ENCODE measurements around the gene CTSH.

DNA sequence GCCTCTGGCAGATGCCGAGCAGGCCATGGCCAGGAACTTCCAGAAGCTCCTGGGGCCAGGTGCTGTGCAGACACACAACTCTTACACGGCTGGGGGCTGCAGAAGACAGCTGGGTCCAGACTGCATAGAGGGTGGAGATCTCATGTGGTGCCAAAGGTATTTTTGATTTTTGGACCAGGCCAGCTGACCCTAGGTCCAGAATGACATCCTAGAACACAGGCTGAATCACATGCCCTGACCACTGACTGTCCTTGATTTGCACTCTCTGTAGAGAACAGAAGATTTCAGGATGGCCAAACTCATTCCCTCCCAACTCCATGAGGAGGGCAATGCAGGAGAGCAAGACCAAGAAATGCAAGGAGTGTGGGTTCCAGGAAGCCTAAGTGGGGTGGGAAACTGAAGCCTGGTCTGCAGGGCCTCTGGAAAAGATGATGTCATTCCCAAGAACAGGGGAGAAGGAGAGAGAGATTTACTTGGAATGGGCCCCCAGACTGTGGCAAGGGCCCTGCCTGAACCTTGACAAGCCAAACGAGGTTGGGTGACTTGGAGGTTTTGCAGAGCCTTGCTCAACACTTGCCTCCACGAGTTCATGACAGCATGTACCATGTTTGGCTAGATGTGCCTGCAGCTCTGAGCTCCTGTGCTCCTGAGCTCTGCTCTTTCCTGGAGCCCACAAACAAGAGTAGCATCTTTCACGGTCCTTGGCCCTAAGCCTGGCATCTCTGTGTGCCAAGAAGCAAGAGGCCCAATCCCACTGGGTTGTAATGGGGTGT, 38.5 kb upstream of the CTSH start:
- no peak for TF ChIP-seq POLR2A (IDR thresholded peaks at IDR 0.05)
- TF ChIP-seq, protein P1, sequence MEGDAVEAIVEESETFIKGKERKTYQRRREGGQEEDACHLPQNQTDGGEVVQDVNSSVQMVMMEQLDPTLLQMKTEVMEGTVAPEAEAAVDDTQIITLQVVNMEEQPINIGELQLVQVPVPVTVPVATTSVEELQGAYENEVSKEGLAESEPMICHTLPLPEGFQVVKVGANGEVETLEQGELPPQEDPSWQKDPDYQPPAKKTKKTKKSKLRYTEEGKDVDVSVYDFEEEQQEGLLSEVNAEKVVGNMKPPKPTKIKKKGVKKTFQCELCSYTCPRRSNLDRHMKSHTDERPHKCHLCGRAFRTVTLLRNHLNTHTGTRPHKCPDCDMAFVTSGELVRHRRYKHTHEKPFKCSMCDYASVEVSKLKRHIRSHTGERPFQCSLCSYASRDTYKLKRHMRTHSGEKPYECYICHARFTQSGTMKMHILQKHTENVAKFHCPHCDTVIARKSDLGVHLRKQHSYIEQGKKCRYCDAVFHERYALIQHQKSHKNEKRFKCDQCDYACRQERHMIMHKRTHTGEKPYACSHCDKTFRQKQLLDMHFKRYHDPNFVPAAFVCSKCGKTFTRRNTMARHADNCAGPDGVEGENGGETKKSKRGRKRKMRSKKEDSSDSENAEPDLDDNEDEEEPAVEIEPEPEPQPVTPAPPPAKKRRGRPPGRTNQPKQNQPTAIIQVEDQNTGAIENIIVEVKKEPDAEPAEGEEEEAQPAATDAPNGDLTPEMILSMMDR (IDR thresholded peaks at IDR 0.05) = no peak
